HepG2 (cell line): ENCODE measurements around the gene DHRS4L2. TPM values are rescaled to one million over a fixed set of nuclear protein-coding genes. Genes with fewer than 3 reads are reported as not detected.

Experiments
- RXRB ChIP-seq: IDR thresholded peaks from 2 replicates; pipeline ENCODE4 v1.6.1; 2016; ENCODE audit warnings: borderline replicate concordance, missing genetic modification reagents, missing compliant biosample characterization
- THAP11 ChIP-seq: IDR thresholded peaks from 2 replicates; pipeline ENCODE4 v1.6.1; 2016; ENCODE audit warnings: missing biosample characterization, missing genetic modification reagents
- ZNF543 ChIP-seq: sonication (generic); formaldehyde crosslinking; IDR thresholded peaks from 2 replicates; pipeline ENCODE4 v1.4.0; 2020; ENCODE audit warnings: mild to moderate bottlenecking, missing genetic modification reagents
- ZNF614 ChIP-seq: IDR thresholded peaks from 2 replicates; pipeline ENCODE4 v1.6.1; 2018; ENCODE audit warnings: missing biosample characterization, missing genetic modification reagents, inconsistent platforms, borderline replicate concordance
- polyA plus RNA-seq, 8 experiments: library from polyadenylated mRNA; depleted of rRNA in 3 of 8; stranded (reverse) in 7 of 8; unstranded in 1 of 8; fragments of >200 nt; fragmentation: Illumina TruSeq in 4 of 8; extraction: Trizol in 4 of 8; gene quantifications; 2 replicates each; pipeline versions ENCODE4 v1.2.1 to v1.2.3, GENCODE V29; 2011 to 2016; ENCODE audit warnings: low read depth in 4 of 8, missing spikeins in 1 of 8, mixed read lengths in 1 of 8; ENCODE audit not compliant: insufficient read depth in 1 of 8
- total RNA-seq, 5 experiments: library from RNA; depleted of rRNA; stranded (reverse); fragments of >200 nt; fragmentation: Illumina TruSeq; extraction: Trizol; gene quantifications; 2 replicates each; pipeline ENCODE4 v1.2.3, GENCODE V29; 2016; ENCODE audit warnings: low read depth in 1 of 5
- TF ChIP-seq, protein P1 (sequence below): sonication (generic); formaldehyde crosslinking; IDR thresholded peaks from 2 replicates; pipeline ENCODE4 v1.4.0; 2020; ENCODE audit warnings: missing genetic modification reagents
- TF ChIP-seq, protein P2 (sequence below): sonication (generic); formaldehyde crosslinking; IDR thresholded peaks from 2 replicates; pipeline ENCODE4 v1.4.0; 2020; ENCODE audit warnings: mild to moderate bottlenecking, missing genetic modification reagents, borderline replicate concordance
- TF ChIP-seq, protein P3 (sequence below): sonication (generic); formaldehyde crosslinking; conservative IDR thresholded peaks from 2 replicates; pipeline ENCODE4 v1.4.0; 2020; ENCODE audit warnings: mild to moderate bottlenecking, missing genetic modification reagents, moderate library complexity
- TF ChIP-seq, protein P4 (sequence below): IDR thresholded peaks from 2 replicates; pipeline ENCODE4 v1.6.1; 2016; ENCODE audit warnings: mild to moderate bottlenecking

The DHRS4L2 gene
- total and polyA plus RNA-seq, 2 of the 13 experiments (the other 11 are each of a cell fraction or from before 2014, with no cell fraction given), result 24.7 to 38.2 TPM

DNA sequence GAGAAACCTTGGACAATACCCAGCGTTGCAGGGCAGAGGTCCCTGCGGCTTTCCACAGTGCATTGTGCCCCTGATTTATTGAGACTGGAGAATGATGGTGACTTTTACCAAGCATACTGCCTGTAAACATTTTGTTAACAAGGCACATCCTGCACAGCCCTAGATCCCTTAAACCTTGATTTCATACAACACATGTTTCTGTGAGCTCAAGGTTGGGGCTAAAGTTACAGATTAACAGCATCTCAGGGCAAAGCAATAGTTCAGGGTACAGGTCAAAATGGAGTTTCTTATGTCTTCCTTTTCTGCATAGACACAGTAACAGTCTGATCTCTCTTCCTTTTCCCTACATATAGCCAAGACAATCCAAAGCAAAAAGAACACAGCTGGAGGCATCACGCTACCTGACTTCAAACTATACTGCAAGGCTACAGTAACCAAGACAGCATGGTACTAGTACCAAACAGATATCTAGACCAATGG, 36.2 kb downstream of the DHRS4L2 start (continued):
- TF ChIP-seq, protein P1, sequence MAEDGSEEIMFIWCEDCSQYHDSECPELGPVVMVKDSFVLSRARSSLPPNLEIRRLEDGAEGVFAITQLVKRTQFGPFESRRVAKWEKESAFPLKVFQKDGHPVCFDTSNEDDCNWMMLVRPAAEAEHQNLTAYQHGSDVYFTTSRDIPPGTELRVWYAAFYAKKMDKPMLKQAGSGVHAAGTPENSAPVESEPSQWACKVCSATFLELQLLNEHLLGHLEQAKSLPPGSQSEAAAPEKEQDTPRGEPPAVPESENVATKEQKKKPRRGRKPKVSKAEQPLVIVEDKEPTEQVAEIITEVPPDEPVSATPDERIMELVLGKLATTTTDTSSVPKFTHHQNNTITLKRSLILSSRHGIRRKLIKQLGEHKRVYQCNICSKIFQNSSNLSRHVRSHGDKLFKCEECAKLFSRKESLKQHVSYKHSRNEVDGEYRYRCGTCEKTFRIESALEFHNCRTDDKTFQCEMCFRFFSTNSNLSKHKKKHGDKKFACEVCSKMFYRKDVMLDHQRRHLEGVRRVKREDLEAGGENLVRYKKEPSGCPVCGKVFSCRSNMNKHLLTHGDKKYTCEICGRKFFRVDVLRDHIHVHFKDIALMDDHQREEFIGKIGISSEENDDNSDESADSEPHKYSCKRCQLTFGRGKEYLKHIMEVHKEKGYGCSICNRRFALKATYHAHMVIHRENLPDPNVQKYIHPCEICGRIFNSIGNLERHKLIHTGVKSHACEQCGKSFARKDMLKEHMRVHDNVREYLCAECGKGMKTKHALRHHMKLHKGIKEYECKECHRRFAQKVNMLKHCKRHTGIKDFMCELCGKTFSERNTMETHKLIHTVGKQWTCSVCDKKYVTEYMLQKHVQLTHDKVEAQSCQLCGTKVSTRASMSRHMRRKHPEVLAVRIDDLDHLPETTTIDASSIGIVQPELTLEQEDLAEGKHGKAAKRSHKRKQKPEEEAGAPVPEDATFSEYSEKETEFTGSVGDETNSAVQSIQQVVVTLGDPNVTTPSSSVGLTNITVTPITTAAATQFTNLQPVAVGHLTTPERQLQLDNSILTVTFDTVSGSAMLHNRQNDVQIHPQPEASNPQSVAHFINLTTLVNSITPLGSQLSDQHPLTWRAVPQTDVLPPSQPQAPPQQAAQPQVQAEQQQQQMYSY (CRISPR knock-in tag), result 0 out of 2 replicates have a peak, but pooled peaks have one; percentile 37
- TF ChIP-seq ZNF614 (CRISPR knock-in tag) (0 out of 2 replicates have a peak, but pooled peaks have one; percentile 28), ZNF543 (CRISPR knock-in tag) (0 out of 2 replicates have a peak, but pooled peaks have one; percentile 29), RXRB (CRISPR knock-in tag) (peak; percentile 71; the same call in 1 of the 2 replicates), THAP11 (CRISPR knock-in tag) (0 out of 2 replicates have a peak, but pooled peaks have one; percentile 20)
- TF ChIP-seq, protein P2, sequence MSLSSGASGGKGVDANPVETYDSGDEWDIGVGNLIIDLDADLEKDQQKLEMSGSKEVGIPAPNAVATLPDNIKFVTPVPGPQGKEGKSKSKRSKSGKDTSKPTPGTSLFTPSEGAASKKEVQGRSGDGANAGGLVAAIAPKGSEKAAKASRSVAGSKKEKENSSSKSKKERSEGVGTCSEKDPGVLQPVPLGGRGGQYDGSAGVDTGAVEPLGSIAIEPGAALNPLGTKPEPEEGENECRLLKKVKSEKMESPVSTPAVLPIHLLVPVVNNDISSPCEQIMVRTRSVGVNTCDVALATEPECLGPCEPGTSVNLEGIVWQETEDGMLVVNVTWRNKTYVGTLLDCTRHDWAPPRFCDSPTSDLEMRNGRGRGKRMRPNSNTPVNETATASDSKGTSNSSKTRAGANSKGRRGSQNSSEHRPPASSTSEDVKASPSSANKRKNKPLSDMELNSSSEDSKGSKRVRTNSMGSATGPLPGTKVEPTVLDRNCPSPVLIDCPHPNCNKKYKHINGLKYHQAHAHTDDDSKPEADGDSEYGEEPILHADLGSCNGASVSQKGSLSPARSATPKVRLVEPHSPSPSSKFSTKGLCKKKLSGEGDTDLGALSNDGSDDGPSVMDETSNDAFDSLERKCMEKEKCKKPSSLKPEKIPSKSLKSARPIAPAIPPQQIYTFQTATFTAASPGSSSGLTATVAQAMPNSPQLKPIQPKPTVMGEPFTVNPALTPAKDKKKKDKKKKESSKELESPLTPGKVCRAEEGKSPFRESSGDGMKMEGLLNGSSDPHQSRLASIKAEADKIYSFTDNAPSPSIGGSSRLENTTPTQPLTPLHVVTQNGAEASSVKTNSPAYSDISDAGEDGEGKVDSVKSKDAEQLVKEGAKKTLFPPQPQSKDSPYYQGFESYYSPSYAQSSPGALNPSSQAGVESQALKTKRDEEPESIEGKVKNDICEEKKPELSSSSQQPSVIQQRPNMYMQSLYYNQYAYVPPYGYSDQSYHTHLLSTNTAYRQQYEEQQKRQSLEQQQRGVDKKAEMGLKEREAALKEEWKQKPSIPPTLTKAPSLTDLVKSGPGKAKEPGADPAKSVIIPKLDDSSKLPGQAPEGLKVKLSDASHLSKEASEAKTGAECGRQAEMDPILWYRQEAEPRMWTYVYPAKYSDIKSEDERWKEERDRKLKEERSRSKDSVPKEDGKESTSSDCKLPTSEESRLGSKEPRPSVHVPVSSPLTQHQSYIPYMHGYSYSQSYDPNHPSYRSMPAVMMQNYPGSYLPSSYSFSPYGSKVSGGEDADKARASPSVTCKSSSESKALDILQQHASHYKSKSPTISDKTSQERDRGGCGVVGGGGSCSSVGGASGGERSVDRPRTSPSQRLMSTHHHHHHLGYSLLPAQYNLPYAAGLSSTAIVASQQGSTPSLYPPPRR (CRISPR knock-in tag), result 0 out of 2 replicates have a peak, but pooled peaks have one; percentile 25
- TF ChIP-seq, protein P3, sequence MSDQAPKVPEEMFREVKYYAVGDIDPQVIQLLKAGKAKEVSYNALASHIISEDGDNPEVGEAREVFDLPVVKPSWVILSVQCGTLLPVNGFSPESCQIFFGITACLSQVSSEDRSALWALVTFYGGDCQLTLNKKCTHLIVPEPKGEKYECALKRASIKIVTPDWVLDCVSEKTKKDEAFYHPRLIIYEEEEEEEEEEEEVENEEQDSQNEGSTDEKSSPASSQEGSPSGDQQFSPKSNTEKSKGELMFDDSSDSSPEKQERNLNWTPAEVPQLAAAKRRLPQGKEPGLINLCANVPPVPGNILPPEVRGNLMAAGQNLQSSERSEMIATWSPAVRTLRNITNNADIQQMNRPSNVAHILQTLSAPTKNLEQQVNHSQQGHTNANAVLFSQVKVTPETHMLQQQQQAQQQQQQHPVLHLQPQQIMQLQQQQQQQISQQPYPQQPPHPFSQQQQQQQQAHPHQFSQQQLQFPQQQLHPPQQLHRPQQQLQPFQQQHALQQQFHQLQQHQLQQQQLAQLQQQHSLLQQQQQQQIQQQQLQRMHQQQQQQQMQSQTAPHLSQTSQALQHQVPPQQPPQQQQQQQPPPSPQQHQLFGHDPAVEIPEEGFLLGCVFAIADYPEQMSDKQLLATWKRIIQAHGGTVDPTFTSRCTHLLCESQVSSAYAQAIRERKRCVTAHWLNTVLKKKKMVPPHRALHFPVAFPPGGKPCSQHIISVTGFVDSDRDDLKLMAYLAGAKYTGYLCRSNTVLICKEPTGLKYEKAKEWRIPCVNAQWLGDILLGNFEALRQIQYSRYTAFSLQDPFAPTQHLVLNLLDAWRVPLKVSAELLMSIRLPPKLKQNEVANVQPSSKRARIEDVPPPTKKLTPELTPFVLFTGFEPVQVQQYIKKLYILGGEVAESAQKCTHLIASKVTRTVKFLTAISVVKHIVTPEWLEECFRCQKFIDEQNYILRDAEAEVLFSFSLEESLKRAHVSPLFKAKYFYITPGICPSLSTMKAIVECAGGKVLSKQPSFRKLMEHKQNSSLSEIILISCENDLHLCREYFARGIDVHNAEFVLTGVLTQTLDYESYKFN (CRISPR knock-in tag), result peak; percentile 78
- TF ChIP-seq, protein P4, sequence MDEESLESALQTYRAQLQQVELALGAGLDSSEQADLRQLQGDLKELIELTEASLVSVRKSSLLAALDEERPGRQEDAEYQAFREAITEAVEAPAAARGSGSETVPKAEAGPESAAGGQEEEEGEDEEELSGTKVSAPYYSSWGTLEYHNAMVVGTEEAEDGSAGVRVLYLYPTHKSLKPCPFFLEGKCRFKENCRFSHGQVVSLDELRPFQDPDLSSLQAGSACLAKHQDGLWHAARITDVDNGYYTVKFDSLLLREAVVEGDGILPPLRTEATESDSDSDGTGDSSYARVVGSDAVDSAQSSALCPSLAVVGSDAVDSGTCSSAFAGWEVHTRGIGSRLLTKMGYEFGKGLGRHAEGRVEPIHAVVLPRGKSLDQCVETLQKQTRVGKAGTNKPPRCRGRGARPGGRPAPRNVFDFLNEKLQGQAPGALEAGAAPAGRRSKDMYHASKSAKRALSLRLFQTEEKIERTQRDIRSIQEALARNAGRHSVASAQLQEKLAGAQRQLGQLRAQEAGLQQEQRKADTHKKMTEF (CRISPR knock-in tag), result peak; percentile 53; the same call in 1 of the 2 replicates
